ENCODE data around the gene PURB. TPM values are rescaled to one million over a fixed set of nuclear protein-coding genes. Genes with fewer than 3 reads are reported as not detected.
"Not testable (repeated sequence)": the region's sequence is repeated elsewhere in the genome, so short reads cannot be mapped to it uniquely, and the experiment has no call there.

PURB gene
- total RNA-seq, 1 donor from 2014 or later, result 32.9 TPM

- peak overlapping the region; percentile 87 to 96 (median 91) for H3K9ac ChIP-seq (ENCODE audit: low read depth in 1 of 3, low read length in 3 of 3)
- H3K4me1 ChIP-seq (ENCODE audit: control insufficient read depth in 3 of 3, insufficient read depth in 3 of 3, low read length in 3 of 3), result peaks cover 8 to 14% (median 13%) of the 10 kb centered on the region in 3 donors
- peak overlapping the region; percentile 81 to 93 (median 89) for H3K4me3 ChIP-seq (ENCODE audit: low read length in 3 of 3)
- no peaks in the 10 kb centered on the region for H3K36me3 ChIP-seq (ENCODE audit: control insufficient read depth in 3 of 3, insufficient read depth in 3 of 3, low read length in 3 of 3)
- no peaks in the 10 kb centered on the region for H3K9me3 ChIP-seq (ENCODE audit: control insufficient read depth in 3 of 3, low read length in 3 of 3)
- H3K27ac ChIP-seq (ENCODE audit: low read depth, low read length), result peak overlapping the region; percentile 89
- no peaks in the 10 kb centered on the region for H3K27me3 ChIP-seq (ENCODE audit: control insufficient read depth in 3 of 3, insufficient read depth in 3 of 3, low read length in 3 of 3)
Measured at GRCh38 chr7:44847509-44847919, 37.8 kb downstream of the PURB start.

GRCh38 chr7:44846816-44847508, 38.4 kb downstream of the PURB start:
- H3K9ac ChIP-seq (ENCODE audit: low read depth in 1 of 3, low read length in 3 of 3), result peak overlapping the region; percentile 87 to 96 (median 91)
- peak overlapping the region; percentile 89 for H3K27ac ChIP-seq (ENCODE audit: low read depth, low read length)
- no peaks in the 10 kb centered on the region for H3K9me3 ChIP-seq (ENCODE audit: control insufficient read depth in 3 of 3, low read length in 3 of 3)
- no peaks in the 10 kb centered on the region for H3K27me3 ChIP-seq (ENCODE audit: control insufficient read depth in 3 of 3, insufficient read depth in 3 of 3, low read length in 3 of 3)
- no peaks in the 10 kb centered on the region for H3K36me3 ChIP-seq (ENCODE audit: control insufficient read depth in 3 of 3, insufficient read depth in 3 of 3, low read length in 3 of 3)
- H3K4me3 ChIP-seq (ENCODE audit: low read length in 3 of 3), result peak overlapping the region; percentile 81 to 93 (median 89)
- peaks cover 8 to 14% (median 14%) of the 10 kb centered on the region in 3 donors for H3K4me1 ChIP-seq (ENCODE audit: control insufficient read depth in 3 of 3, insufficient read depth in 3 of 3, low read length in 3 of 3)

DNA sequence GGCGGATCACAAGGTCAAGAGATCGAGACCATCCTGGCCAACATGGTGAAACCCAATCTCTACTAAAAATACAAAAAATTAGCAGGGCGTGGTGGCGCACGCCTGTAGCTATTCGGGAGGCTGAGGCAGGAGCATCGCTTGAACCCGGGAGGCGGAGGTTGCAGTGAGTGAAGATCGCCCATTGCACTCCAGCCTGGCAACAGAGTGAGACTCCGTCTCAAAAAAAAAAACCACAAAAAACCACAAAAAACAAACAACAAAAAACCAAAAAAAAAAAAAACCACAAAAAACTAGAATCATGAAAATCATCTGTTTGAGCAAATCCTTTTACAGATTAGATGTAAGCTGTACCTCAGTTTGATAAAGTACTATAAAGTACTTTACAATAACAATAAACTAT, 38.9 kb downstream of the PURB start:
- not testable (repeated sequence) for H3K27me3 ChIP-seq (ENCODE audit: control insufficient read depth in 3 of 3, insufficient read depth in 3 of 3, low read length in 3 of 3); H3K9me3 ChIP-seq (ENCODE audit: control insufficient read depth in 3 of 3, low read length in 3 of 3); H3K36me3 ChIP-seq (ENCODE audit: control insufficient read depth in 3 of 3, insufficient read depth in 3 of 3, low read length in 3 of 3)
- Histone ChIP-seq H3K4me1 (ENCODE audit: control insufficient read depth in 3 of 3, insufficient read depth in 3 of 3, low read length in 3 of 3) (peaks cover 8 to 14% (median 14%) of the 10 kb centered on the region in 3 donors), H3K9ac (ENCODE audit: low read depth in 1 of 3, low read length in 3 of 3) (peak overlapping the region in 2 of 3 donors; percentile 87 to 91), H3K4me3 (ENCODE audit: low read length in 3 of 3) (peak overlapping the region in 2 of 3 donors; percentile 81 to 89), H3K27ac (ENCODE audit: low read depth, low read length) (peak overlapping the region; percentile 89)

GRCh38 chr7:44845451-44845850, 39.9 kb downstream of the PURB start:
- Histone ChIP-seq H3K9me3 (ENCODE audit: control insufficient read depth in 3 of 3, low read length in 3 of 3) (no peaks in the 10 kb centered on the region), H3K36me3 (ENCODE audit: control insufficient read depth in 3 of 3, insufficient read depth in 3 of 3, low read length in 3 of 3) (peaks cover 2 to 6% (median 4%) of the 10 kb centered on the region in 3 donors), H3K9ac (ENCODE audit: low read depth in 1 of 3, low read length in 3 of 3) (peak overlapping the region in 1 of 3 donors; percentile 43), H3K27ac (ENCODE audit: low read depth, low read length) (no peak overlapping the region), H3K27me3 (ENCODE audit: control insufficient read depth in 3 of 3, insufficient read depth in 3 of 3, low read length in 3 of 3) (no peaks in the 10 kb centered on the region), H3K4me1 (ENCODE audit: control insufficient read depth in 3 of 3, insufficient read depth in 3 of 3, low read length in 3 of 3) (peaks cover 8 to 14% (median 14%) of the 10 kb centered on the region in 3 donors), H3K4me3 (ENCODE audit: low read length in 3 of 3) (no peak overlapping the region)

GRCh38 chr7:44843440-44843839, 41.9 kb downstream of the PURB start:
- H3K27me3 ChIP-seq (ENCODE audit: control insufficient read depth in 3 of 3, insufficient read depth in 3 of 3, low read length in 3 of 3); H3K27ac ChIP-seq (ENCODE audit: low read depth, low read length); H3K9me3 ChIP-seq (ENCODE audit: control insufficient read depth in 3 of 3, low read length in 3 of 3); H3K9ac ChIP-seq (ENCODE audit: low read depth in 1 of 3, low read length in 3 of 3); H3K4me3 ChIP-seq (ENCODE audit: low read length in 3 of 3): not testable (repeated sequence)
- peaks cover 4 to 16% (median 14%) of the 10 kb centered on the region in 3 donors for H3K36me3 ChIP-seq (ENCODE audit: control insufficient read depth in 3 of 3, insufficient read depth in 3 of 3, low read length in 3 of 3)
- H3K4me1 ChIP-seq (ENCODE audit: control insufficient read depth in 3 of 3, insufficient read depth in 3 of 3, low read length in 3 of 3), result peaks cover 3 to 14% (median 14%) of the 10 kb centered on the region in 3 donors

GRCh38 chr7:44842675-44843074, 42.7 kb downstream of the PURB start:
- Histone ChIP-seq H3K4me1 (ENCODE audit: control insufficient read depth in 3 of 3, insufficient read depth in 3 of 3, low read length in 3 of 3) (peaks cover 3 to 14% (median 14%) of the 10 kb centered on the region in 3 donors), H3K36me3 (ENCODE audit: control insufficient read depth in 3 of 3, insufficient read depth in 3 of 3, low read length in 3 of 3) (peaks cover 4 to 16% (median 16%) of the 10 kb centered on the region in 3 donors)
- not testable (repeated sequence) for H3K4me3 ChIP-seq (ENCODE audit: low read length in 3 of 3); H3K9ac ChIP-seq (ENCODE audit: low read depth in 1 of 3, low read length in 3 of 3); H3K9me3 ChIP-seq (ENCODE audit: control insufficient read depth in 3 of 3, low read length in 3 of 3); H3K27me3 ChIP-seq (ENCODE audit: control insufficient read depth in 3 of 3, insufficient read depth in 3 of 3, low read length in 3 of 3); H3K27ac ChIP-seq (ENCODE audit: low read depth, low read length)

- H3K36me3 ChIP-seq (ENCODE audit: control insufficient read depth in 3 of 3, insufficient read depth in 3 of 3, low read length in 3 of 3), result peaks cover 5 to 29% (median 26%) of the 10 kb centered on the region in 3 donors
- H3K27me3 ChIP-seq (ENCODE audit: control insufficient read depth in 3 of 3, insufficient read depth in 3 of 3, low read length in 3 of 3), result no peaks in the 10 kb centered on the region
- H3K9me3 ChIP-seq (ENCODE audit: control insufficient read depth in 3 of 3, low read length in 3 of 3), result no peaks in the 10 kb centered on the region
- H3K9ac ChIP-seq (ENCODE audit: low read depth in 1 of 3, low read length in 3 of 3), result no peak overlapping the region
- H3K27ac ChIP-seq (ENCODE audit: low read depth, low read length), result no peak overlapping the region
- H3K4me3 ChIP-seq (ENCODE audit: low read length in 3 of 3), result no peak overlapping the region
- H3K4me1 ChIP-seq (ENCODE audit: control insufficient read depth in 3 of 3, insufficient read depth in 3 of 3, low read length in 3 of 3), result peaks cover 3 to 4% (median 3%) of the 10 kb centered on the region in 3 donors
Measured at GRCh38 chr7:44838751-44839150, 46.6 kb downstream of the PURB start.

DNA sequence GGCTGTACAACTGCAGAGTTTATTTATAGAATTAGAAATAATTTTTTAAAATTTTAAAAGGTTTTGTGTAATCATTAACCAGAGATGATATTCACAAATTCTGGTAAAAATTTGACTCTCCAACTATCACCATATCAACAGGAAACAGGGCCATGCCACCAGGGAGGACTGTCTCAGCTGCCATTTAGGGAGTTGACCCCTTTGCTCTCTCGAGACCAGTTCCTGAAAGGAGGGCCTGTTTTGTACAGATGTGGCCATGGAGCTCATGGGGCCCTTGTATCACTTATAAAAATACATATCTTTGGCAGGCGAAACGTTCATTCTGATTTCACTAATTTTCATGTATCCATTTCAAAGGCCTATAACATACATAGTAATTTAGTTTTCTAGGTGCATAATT, 57.8 kb downstream of the PURB start:
- no peak overlapping the region for H3K9ac ChIP-seq (ENCODE audit: low read depth in 1 of 3, low read length in 3 of 3)
- no peaks in the 10 kb centered on the region for H3K27me3 ChIP-seq (ENCODE audit: control insufficient read depth in 3 of 3, insufficient read depth in 3 of 3, low read length in 3 of 3)
- H3K4me3 ChIP-seq (ENCODE audit: low read length in 3 of 3), result no peak overlapping the region
- H3K4me1 ChIP-seq (ENCODE audit: control insufficient read depth in 3 of 3, insufficient read depth in 3 of 3, low read length in 3 of 3), result no peaks in the 10 kb centered on the region
- H3K36me3 ChIP-seq (ENCODE audit: control insufficient read depth in 3 of 3, insufficient read depth in 3 of 3, low read length in 3 of 3), result peaks cover 12 to 49% (median 42%) of the 10 kb centered on the region in 3 donors
- no peaks in the 10 kb centered on the region for H3K9me3 ChIP-seq (ENCODE audit: control insufficient read depth in 3 of 3, low read length in 3 of 3)
- H3K27ac ChIP-seq (ENCODE audit: low read depth, low read length), result no peak overlapping the region

Other genes with a start within 250 kb of the PURB start
- 4.2 TPM for gene ZMIZ2, start 136.7 kb downstream of the PURB start, total RNA-seq
- gene PPIA, start 88.8 kb downstream of the PURB start, total RNA-seq, result 459 TPM
- gene H2AZ2, start 37.4 kb downstream of the PURB start, total RNA-seq, result 96.0 TPM
- 1.6 TPM for gene MYO1G, start 93.5 kb upstream of the PURB start, total RNA-seq
- 28.7 TPM for gene CCM2, start 114.7 kb upstream of the PURB start, total RNA-seq
- 1.0 TPM for gene NACAD, start 203.4 kb upstream of the PURB start, total RNA-seq
- gene TBRG4, start 226.2 kb upstream of the PURB start, total RNA-seq, result 52.7 TPM

Data from skeletal muscle tissue (tissue), 4 donors.